OCI-LY1 (cell line): ENCODE measurements around the gene USH2A.

Source experiments
- CTCF ChIP-seq: fragments of 200-600 bp; sonication (generic), shearing (Covaris generic); IDR thresholded peaks from 2 replicates; pipeline ENCODE4 v1.5.1; 2017; ENCODE audit warnings: mild to moderate bottlenecking, antibody characterized with exemption, low read length, moderate library complexity, mixed read lengths
- EZH2 ChIP-seq: fragments of 200-600 bp; sonication (generic), shearing (Covaris generic); IDR thresholded peaks from 2 replicates; pipeline ENCODE4 v1.8.0; 2017; ENCODE audit warnings: borderline replicate concordance, mixed run types, mild to moderate bottlenecking, antibody characterized with exemption, low read length, moderate library complexity, mixed read lengths

- TF ChIP-seq CTCF (no peak), EZH2 (no peak)
Measured at GRCh38 chr1:216200941-216201340, 222.3 kb downstream of the USH2A start.
